Fibroblast of lung (primary cell): ENCODE data around the gene SSH2. TPM values are rescaled to one million over a fixed set of nuclear protein-coding genes. Genes with fewer than 3 reads are reported as not detected.

Source experiments
- DNase-seq, 2 donors: peaks; one replicate each; pipeline versions ENCODE4 v3.0.0 to v3.0.0-alpha.2; 2010; ENCODE audit warnings: low read depth in 2 of 2
- H2AFZ ChIP-seq: 2 replicates; pipeline ENCODE4 v1.5.1; 2012; ENCODE audit warnings: low read length, control low read depth, inconsistent platforms
- H3K27ac ChIP-seq: 2 replicates; pipeline ENCODE4 v1.5.1; 2011; ENCODE audit warnings: low read length, control low read depth; ENCODE audit not compliant: insufficient read depth
- H3K27me3 ChIP-seq: 2 replicates; pipeline ENCODE4 v1.5.1; 2011; ENCODE audit warnings: mild to moderate bottlenecking, low read length; ENCODE audit not compliant: control insufficient read depth, insufficient read depth
- H3K36me3 ChIP-seq: 2 replicates; pipeline ENCODE4 v1.5.1; 2011; ENCODE audit warnings: low read length; ENCODE audit not compliant: control insufficient read depth, insufficient read depth
- H3K4me1 ChIP-seq: 2 replicates; pipeline ENCODE4 v1.5.1; 2011; ENCODE audit warnings: low read length; ENCODE audit not compliant: control insufficient read depth, insufficient read depth; ENCODE audit errors: extremely low read depth
- H3K4me2 ChIP-seq: 2 replicates; pipeline ENCODE4 v1.5.1; 2011; ENCODE audit warnings: low read length, control low read depth; ENCODE audit not compliant: insufficient read depth; ENCODE audit errors: extremely low read depth
- H3K4me3 ChIP-seq, 4 experiments: fragments of 200-600 bp in 1 of 4; sonication (generic) in 1 of 4; replicated peaks in 1 of 4; 2 replicates each; pipeline ENCODE4 v1.5.1; 2011 to 2016; ENCODE audit warnings: low read length in 4 of 4, low read depth in 3 of 4, mild to moderate bottlenecking in 3 of 4, control low read depth in 2 of 4, inconsistent platforms in 1 of 4, mixed read lengths in 1 of 4; ENCODE audit not compliant: insufficient read depth in 1 of 4; ENCODE audit errors: control extremely low read depth in 1 of 4
- H3K79me2 ChIP-seq: 2 replicates; pipeline ENCODE4 v1.5.1; 2012; ENCODE audit warnings: mild to moderate bottlenecking, low read length, inconsistent platforms; ENCODE audit not compliant: control insufficient read depth, insufficient read depth
- H3K9ac ChIP-seq: 2 replicates; pipeline ENCODE4 v1.5.1; 2011; ENCODE audit warnings: mild to moderate bottlenecking, low read length, control low read depth; ENCODE audit not compliant: insufficient read depth
- H3K9me3 ChIP-seq: 2 replicates; pipeline ENCODE4 v1.5.1; 2012; ENCODE audit warnings: low read depth, low read length; ENCODE audit not compliant: control insufficient read depth, insufficient read depth
- H4K20me1 ChIP-seq: 2 replicates; pipeline ENCODE4 v1.5.1; 2011; ENCODE audit warnings: low read length; ENCODE audit not compliant: control insufficient read depth, insufficient read depth; ENCODE audit errors: extremely low read depth
- CTCF ChIP-seq, 2 donors: IDR thresholded peaks in 1 of 2; conservative IDR thresholded peaks in 1 of 2; 1 replicate in 1 of 2; 2 replicates in 1 of 2; pipeline ENCODE4 v1.5.1; 2011 to 2012; ENCODE audit warnings: low read length in 2 of 2, control low read depth in 1 of 2, inconsistent platforms in 1 of 2, low read depth in 1 of 2, mild to moderate bottlenecking in 1 of 2
- EZH2 ChIP-seq: IDR thresholded peaks from 2 replicates; pipeline ENCODE4 v1.5.1; 2012; ENCODE audit warnings: low read length, control low read depth, mild to moderate bottlenecking; ENCODE audit errors: missing control alignments
- polyA plus RNA-seq, 2 donors: library from polyadenylated mRNA; depleted of rRNA in 1 of 2; stranded (reverse) in 1 of 2; unstranded in 1 of 2; fragments of >200 nt; gene quantifications; 2 replicates each; pipeline ENCODE4 v1.2.1, GENCODE V29; 2011 to 2012; ENCODE audit warnings: missing spikeins in 1 of 2
- total RNA-seq: library from RNA; depleted of rRNA; stranded (reverse); fragments of >200 nt; gene quantifications from 2 replicates; pipeline ENCODE4 v1.2.1, GENCODE V29; 2014

The SSH2 gene
- total and polyA plus RNA-seq, 2 donors (not counting 1 experiment from before 2014, with no cell fraction given) = 21.0 to 30.2 TPM

GRCh38 chr17:29576214-29577000 is 353.6 kb downstream of the SSH2 start:
- Histone ChIP-seq H3K27me3 (no peaks in the 10 kb centered on the region), H3K4me2 (no peak overlapping the region), H3K27ac (no peak overlapping the region), H3K36me3 (peaks cover 42% of the 10 kb centered on the region), H3K9ac (no peak overlapping the region), H3K9me3 (no peaks in the 10 kb centered on the region), H3K79me2 (no peaks in the 10 kb centered on the region), H3K4me3 (no peak overlapping the region), H2AFZ (no peak overlapping the region), H4K20me1 (no peaks in the 10 kb centered on the region), H3K4me1 (peaks cover 10% of the 10 kb centered on the region)
- DNase-seq = no peak
- TF ChIP-seq CTCF (conservative IDR thresholded peaks at IDR 0.05 in 1 of 2, IDR thresholded peaks at IDR 0.05 in 1 of 2; ENCODE audit: low read depth in 1 of 2, low read length in 2 of 2) (no peak), EZH2 (no peak)

Other genes starting within 250 kb of the SSH2 start
- gene EFCAB5, start 11.4 kb upstream of the SSH2 start, total RNA-seq = 0.26 and 0.66 TPM in 2 replicates
- 0.09 and 0.14 TPM in 2 replicates for gene EFCAB5, start 11.4 kb upstream of the SSH2 start, polyA plus RNA-seq
- gene NSRP1, start 186.6 kb upstream of the SSH2 start, total RNA-seq = 9.2 and 12.7 TPM in 2 replicates
- gene NSRP1, start 186.6 kb upstream of the SSH2 start, polyA plus RNA-seq = 19.5 and 19.8 TPM in 2 replicates